ENCODE results near the gene RCBTB1. TPM values are rescaled to one million over a fixed set of nuclear protein-coding genes. Genes with fewer than 3 reads are reported as not detected.
A peak's percentile ranks its signal among the peaks of the same experiment; 100 is the strongest.

RCBTB1 gene
- total and polyA plus RNA-seq, 10 donors: 10.0 to 30.9 (median 25.5) TPM

DNA sequence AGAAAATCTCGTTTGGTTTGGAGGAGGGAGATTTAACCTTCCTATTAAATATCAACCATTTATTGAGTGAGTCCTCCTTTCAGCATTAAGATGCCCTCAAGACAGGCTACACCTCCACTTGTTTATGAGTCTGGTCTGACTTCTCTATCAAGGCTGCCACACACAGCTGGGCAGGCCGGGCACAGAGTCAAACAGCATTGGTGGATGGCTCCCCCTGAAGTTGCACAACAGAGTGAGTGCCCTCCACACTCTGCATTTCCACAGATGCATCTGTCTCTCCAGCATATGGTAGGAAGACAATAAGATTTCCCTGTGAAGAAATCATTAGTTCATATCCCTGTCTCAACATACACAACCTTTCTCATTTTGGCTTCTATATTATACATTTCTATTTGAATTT lies 58.2 kb downstream of the RCBTB1 start:
- no peak for DNase-seq
- H3K9me3 ChIP-seq: no peaks in the 10 kb centered on the region
- WGBS, 5 donors: 50 to 80% (median 67%) methylated on average over 2 of the region's 2 CpGs
- intact Hi-C loops (cut with DNase I; ENCODE audit: low total_unique reads): no loop called here
- peaks cover 0 to 79% (median 28%) of the 10 kb centered on the region in 6 donors for H3K36me3 ChIP-seq
- TF ChIP-seq POLR2AphosphoS5 (IDR thresholded peaks at IDR 0.05): no peak
- no peak for TF ChIP-seq POLR2A (IDR thresholded peaks at IDR 0.05)
- TF ChIP-seq, protein P1, sequence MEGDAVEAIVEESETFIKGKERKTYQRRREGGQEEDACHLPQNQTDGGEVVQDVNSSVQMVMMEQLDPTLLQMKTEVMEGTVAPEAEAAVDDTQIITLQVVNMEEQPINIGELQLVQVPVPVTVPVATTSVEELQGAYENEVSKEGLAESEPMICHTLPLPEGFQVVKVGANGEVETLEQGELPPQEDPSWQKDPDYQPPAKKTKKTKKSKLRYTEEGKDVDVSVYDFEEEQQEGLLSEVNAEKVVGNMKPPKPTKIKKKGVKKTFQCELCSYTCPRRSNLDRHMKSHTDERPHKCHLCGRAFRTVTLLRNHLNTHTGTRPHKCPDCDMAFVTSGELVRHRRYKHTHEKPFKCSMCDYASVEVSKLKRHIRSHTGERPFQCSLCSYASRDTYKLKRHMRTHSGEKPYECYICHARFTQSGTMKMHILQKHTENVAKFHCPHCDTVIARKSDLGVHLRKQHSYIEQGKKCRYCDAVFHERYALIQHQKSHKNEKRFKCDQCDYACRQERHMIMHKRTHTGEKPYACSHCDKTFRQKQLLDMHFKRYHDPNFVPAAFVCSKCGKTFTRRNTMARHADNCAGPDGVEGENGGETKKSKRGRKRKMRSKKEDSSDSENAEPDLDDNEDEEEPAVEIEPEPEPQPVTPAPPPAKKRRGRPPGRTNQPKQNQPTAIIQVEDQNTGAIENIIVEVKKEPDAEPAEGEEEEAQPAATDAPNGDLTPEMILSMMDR (IDR thresholded peaks at IDR 0.05 in 8 of 11, conservative IDR thresholded peaks at IDR 0.05 in 3 of 11): no peak
- peak overlapping the region in 3 of 8 donors; percentile 25 to 47 (median 39) for H3K27ac ChIP-seq
- no peaks in the 10 kb centered on the region for H3K27me3 ChIP-seq (replicated peaks in 1 of 7)
- H3K4me1 ChIP-seq: peaks cover 0 to 13% (median under 1%) of the 10 kb centered on the region in 6 donors
- no peak overlapping the region for H3K4me3 ChIP-seq

DNA sequence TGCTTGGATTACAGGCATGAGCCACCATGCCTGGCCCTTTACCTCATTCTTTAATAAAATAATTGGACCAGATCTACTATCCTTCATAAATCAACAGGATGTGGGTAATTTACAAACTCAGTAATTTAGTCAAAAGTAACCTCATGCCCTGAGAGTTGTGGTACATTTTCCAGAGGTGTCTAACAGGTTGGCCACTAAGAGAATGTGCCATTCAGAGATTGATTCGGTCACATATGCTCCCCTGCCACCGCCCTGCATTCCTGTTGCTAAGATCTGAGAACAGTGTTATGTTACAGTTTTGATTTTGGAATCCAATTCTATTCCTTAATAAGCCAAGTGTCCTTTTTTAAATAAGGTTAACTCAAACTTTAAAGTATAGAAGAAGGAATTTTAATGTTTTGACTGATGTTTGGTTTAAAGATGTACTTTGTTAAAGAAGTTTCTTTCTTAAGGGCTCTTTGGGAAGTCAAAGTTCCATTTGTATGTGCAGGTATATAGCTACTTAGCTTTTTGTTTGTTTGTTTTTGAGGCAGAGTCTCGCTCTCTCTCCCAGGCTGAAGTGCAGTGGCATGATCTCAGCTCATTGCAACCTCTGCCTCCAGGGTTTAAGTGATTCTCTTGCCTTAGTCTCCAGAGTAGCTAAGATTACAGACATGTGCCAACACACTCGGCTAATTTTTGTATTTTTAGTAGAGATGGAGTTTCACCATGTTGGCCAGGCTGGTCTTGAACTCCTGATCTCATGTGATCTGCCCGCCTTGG lies 60.4 kb downstream of the RCBTB1 start:
- Histone ChIP-seq H3K36me3 (peaks cover 0 to 99% (median 46%) of the 10 kb centered on the region in 6 donors), H3K4me1 (peaks cover 0 to 12% (median 0%) of the 10 kb centered on the region in 6 donors), H3K27ac (no peak overlapping the region), H3K9me3 (no peaks in the 10 kb centered on the region), H3K27me3 (replicated peaks in 1 of 7) (no peaks in the 10 kb centered on the region), H3K4me3 (no peak overlapping the region)
- DNase-seq: no peak
- TF ChIP-seq POLR2AphosphoS5 (IDR thresholded peaks at IDR 0.05) (no peak), POLR2A (IDR thresholded peaks at IDR 0.05) (no peak)
- TF ChIP-seq, protein P1 (IDR thresholded peaks at IDR 0.05 in 8 of 11, conservative IDR thresholded peaks at IDR 0.05 in 3 of 11): no peak
- intact Hi-C loops (cut with DNase I; ENCODE audit: low total_unique reads): no loop called here
- WGBS, 5 donors: 93 to 98% (median 97%) methylated on average over 5 of the region's 5 CpGs

DNA sequence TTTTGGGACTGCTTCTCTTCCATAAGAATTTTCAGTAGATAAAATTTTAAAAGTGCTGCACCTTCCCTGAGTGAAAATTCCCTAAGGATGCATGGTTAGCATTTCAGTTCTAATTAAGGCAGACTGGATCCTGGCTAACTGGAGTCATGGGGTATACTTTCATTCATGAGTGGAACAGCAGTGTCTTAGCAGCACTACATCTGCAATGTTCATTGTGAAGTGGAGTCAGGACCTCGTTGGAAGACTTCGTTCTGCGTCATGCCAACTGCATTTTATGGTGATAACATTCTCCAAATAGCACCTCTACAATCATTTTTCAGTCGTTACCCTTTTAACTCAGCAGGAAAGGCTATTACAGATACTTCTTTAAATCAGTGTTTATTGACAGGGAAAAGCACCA lies 64.1 kb downstream of the RCBTB1 start:
- Histone ChIP-seq H3K36me3 (peaks cover 0 to 100% (median 48%) of the 10 kb centered on the region in 6 donors), H3K9me3 (no peaks in the 10 kb centered on the region), H3K4me3 (no peak overlapping the region), H3K4me1 (peaks cover 0 to 14% (median 0%) of the 10 kb centered on the region in 6 donors), H3K27ac (no peak overlapping the region), H3K27me3 (replicated peaks in 1 of 7) (no peaks in the 10 kb centered on the region)
- TF ChIP-seq POLR2A (IDR thresholded peaks at IDR 0.05) (no peak), POLR2AphosphoS5 (IDR thresholded peaks at IDR 0.05) (no peak)
- TF ChIP-seq, protein P1 (IDR thresholded peaks at IDR 0.05 in 8 of 11, conservative IDR thresholded peaks at IDR 0.05 in 3 of 11): no peak
- 81 to 93% (median 87%) methylated on average over 4 of the region's 4 CpGs for WGBS, 5 donors
- no peak for DNase-seq
- intact Hi-C loops (cut with DNase I; ENCODE audit: low total_unique reads): no loop called here

DNA sequence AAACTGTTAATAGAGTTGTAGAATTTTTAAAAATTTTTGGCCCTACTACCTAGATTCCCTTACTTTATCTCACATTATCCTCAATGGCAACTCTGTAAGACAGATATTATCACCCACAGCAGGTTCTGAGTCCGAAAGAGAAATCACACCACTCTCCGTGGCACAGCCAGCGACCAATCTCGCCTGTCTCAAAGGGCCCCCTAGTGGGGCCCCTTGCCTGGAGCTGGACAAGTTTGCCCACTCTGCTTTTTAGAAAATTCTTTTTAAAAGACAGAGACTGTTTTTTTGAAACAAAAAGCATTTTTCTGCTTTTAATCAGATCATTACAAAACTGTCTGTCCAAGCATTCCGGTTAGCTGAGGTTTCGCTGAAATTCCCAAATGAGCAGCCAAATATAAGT lies 67.9 kb downstream of the RCBTB1 start:
- 83 to 86% (median 84%) methylated on average over 6 of the region's 6 CpGs for WGBS, 5 donors
- Histone ChIP-seq H3K27ac (no peak overlapping the region), H3K27me3 (replicated peaks in 1 of 7) (no peaks in the 10 kb centered on the region), H3K4me1 (peaks cover 0 to 20% (median 0%) of the 10 kb centered on the region in 6 donors), H3K4me3 (no peak overlapping the region), H3K36me3 (peaks cover 6 to 100% (median 58%) of the 10 kb centered on the region in 6 donors), H3K9me3 (no peaks in the 10 kb centered on the region)
- DNase-seq: no peak
- intact Hi-C loops (cut with DNase I; ENCODE audit: low total_unique reads): no loop called here
- TF ChIP-seq POLR2AphosphoS5 (IDR thresholded peaks at IDR 0.05) (no peak), POLR2A (IDR thresholded peaks at IDR 0.05) (no peak)
- TF ChIP-seq, protein P1 (IDR thresholded peaks at IDR 0.05 in 8 of 11, conservative IDR thresholded peaks at IDR 0.05 in 3 of 11): peak in 5 of 11 experiments; percentile 20 to 41 (median 31)
